ENCODE measurements around the gene SAMD3.
"Not testable (repeated sequence)": the region's sequence is repeated elsewhere in the genome, so short reads cannot be mapped to it uniquely, and the experiment has no call there.

Gene SAMD3

DNA sequence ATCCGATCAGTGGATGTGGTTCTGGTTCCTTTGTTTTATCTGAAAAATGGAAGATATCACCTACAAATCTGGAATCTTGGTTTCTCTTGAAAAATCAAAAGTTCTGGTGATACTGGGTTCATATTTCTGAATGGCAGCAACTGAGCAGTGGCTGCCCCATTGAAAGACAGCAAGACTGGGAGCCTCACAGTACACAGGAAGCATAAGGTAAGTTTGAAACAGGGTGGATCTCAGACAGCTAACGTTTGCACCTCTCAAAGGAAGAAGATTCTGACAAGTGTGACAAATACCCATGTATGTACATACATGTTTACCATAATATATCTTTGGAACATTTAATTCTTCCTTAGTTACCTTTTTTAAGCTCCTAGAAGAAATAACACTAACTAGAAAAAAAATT lies at the start of gene SAMD3:
Gene SAMD3, minus strand, starts transcription at position 177 of the 400 bp plus-strand sequence. CDS start 7,678 bp downstream, outside the sequence.
- in situ Hi-C loops (cut with HindIII; ENCODE audit: low pct_unique_long_range_greater_than_20kb, low sequenced_read_pairs) = no loop called here
- TF ChIP-seq JUND (IDR thresholded peaks at IDR 0.05; ENCODE audit: low read depth) = no peak
- no peak for DNase-seq (ENCODE audit: low read depth in 1 of 2, low spot score in 1 of 2)

DNA sequence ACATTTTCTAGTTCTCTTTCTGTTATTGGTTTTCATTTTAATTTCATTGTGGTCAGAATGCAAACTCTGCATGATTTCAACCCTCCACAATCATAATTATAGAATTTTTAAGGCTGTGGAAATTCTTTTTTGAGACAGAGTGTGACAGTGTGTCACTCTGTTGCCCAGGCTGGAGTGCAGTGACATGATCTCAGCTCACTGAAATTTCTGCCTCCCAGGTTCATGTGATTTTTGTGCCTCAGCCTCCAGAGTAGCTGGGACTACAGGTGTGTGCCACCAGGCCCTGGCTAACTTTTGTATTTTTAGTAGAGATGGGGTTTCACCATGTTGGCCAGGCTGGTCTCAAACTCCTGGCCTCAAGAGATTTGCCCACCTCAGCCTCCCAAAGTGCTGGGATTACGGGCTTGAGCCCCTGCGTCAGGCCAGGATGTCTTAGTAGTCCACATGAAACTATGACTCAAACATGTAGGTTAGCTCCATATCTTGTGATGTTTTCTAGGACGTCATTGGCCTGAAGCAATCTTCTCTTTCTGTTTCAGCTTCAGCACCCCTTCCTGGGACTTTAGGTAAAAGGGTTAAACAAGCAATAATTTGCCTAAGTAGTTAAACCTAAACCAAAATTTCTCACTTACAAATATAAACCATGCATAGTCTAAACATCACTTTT lies 47.4 kb upstream of the SAMD3 start:
- DNase-seq (ENCODE audit: low read depth in 1 of 2, low spot score in 1 of 2) = no peak
- no peak for TF ChIP-seq JUND (IDR thresholded peaks at IDR 0.05; ENCODE audit: low read depth)
- in situ Hi-C loops (cut with HindIII; ENCODE audit: low pct_unique_long_range_greater_than_20kb, low sequenced_read_pairs) = no loop called here

- in situ Hi-C loops (cut with HindIII; ENCODE audit: low pct_unique_long_range_greater_than_20kb, low sequenced_read_pairs); DNase-seq (ENCODE audit: low read depth in 1 of 2, low spot score in 1 of 2): not testable (repeated sequence)
These were observed 42.8 kb upstream of the SAMD3 start for GRCh38 chr6:130265553-130265952.

DNA sequence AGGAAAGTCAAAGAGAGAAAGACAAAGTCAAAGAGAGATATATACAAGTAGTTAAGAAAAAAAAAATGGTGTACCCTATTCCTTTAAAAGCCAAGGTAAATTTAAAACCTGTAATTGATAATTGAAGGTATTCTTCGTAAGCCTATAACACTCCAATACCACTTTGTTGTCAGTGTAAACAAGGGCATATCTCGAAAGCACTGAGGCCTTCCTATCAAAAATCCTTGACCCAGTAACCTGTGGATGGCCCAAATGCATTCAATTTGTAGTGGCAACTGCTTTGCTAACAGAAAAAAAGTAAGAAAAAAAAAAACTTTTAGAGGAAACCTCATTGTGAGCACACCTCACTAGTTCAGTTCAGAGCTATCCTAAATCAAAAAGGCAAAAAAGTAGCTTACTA lies 39.3 kb upstream of the SAMD3 start:
- DNase-seq (ENCODE audit: low read depth in 1 of 2, low spot score in 1 of 2) = no peak
- in situ Hi-C loops (cut with HindIII; ENCODE audit: low pct_unique_long_range_greater_than_20kb, low sequenced_read_pairs) = no loop called here
- TF ChIP-seq JUND (IDR thresholded peaks at IDR 0.05; ENCODE audit: low read depth) = no peak

GRCh38 chr6:130261558-130261957 lies 38.8 kb upstream of the SAMD3 start:
- in situ Hi-C loops (cut with HindIII; ENCODE audit: low pct_unique_long_range_greater_than_20kb, low sequenced_read_pairs); DNase-seq (ENCODE audit: low read depth in 1 of 2, low spot score in 1 of 2): not testable (repeated sequence)

DNA sequence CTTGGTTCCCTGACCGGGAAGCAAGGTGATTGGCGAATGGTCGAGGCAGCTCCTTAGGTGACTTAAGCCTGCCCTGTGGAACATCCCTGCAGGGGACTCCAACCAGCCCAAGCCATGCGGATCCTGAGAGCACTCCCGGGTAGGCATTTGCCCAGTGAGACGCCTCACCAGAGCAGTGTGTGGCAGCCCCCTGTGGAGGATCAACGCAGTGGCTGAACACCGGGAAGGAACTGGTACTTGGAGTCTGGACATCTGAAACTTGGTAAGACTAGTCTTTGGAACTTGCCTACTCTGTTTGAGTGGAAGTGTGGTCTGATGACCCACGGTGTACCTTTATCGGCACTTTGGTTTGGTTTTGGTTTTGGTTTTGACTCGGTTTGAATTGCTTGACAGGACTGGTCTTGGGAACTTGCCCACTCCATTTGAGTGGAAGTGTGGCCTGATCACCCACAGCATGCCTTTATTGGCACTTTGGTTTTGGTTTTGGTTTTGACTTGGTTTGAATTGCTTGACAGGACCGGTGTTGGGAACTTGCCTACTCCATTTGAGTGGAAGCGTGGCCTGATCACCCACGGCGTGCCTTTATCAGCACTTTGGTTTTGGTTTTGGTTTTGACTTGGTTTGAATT lies 38.0 kb upstream of the SAMD3 start:
- in situ Hi-C loops (cut with HindIII; ENCODE audit: low pct_unique_long_range_greater_than_20kb, low sequenced_read_pairs) = not testable (repeated sequence)

GRCh38 chr6:130260050-130260462 lies 37.3 kb upstream of the SAMD3 start:
- in situ Hi-C loops (cut with HindIII; ENCODE audit: low pct_unique_long_range_greater_than_20kb, low sequenced_read_pairs) = not testable (repeated sequence)

More for the DNA sequence above, 38.0 kb upstream of the SAMD3 start:
- DNase-seq (ENCODE audit: low read depth in 1 of 2, low spot score in 1 of 2) = not testable (repeated sequence)

DNA sequence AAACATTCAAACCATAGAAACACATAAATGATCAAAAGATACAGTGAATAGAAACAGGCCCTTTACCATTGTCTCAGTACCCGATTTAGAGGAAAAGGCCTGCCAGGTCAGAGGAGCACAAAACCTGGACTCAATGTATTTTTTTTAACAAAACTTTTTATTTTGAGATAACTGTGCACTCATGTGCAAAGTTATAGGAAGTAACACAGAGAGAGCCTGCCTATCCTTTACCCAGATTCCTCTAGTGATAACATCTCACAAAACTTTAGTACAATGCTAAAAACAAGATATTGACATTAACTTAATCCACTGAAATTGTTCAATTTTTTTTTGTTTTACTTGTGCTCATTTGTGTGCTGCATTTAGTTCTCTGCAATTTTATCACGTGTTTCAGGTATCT lies 36.8 kb upstream of the SAMD3 start:
- no peak for DNase-seq (ENCODE audit: low read depth in 1 of 2, low spot score in 1 of 2)
- TF ChIP-seq JUND (IDR thresholded peaks at IDR 0.05; ENCODE audit: low read depth) = no peak
- in situ Hi-C loops (cut with HindIII; ENCODE audit: low pct_unique_long_range_greater_than_20kb, low sequenced_read_pairs) = no loop called here

More at GRCh38 chr6:130260050-130260462, 37.3 kb upstream of the SAMD3 start:
- DNase-seq (ENCODE audit: low read depth in 1 of 2, low spot score in 1 of 2) = not testable (repeated sequence)

DNA sequence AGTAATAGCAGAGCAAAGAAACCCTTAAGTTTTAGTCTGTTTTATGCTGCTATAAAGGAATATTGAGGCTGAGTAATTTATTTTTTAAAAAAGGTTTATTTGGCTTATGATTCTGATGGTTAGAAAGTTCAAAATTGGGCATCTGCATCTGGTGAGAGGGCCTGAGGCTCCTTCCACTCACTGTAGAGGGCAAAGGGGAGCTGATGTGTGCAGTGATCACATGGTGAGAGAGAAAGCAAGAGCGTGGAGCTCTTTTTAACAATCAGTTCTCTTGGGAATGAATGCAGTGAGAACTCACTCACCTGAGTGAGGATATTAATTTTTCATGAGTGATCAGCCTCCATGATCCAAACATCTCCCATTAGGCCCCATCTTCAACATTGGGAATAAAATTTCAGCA lies 36.4 kb upstream of the SAMD3 start:
- in situ Hi-C loops (cut with HindIII; ENCODE audit: low pct_unique_long_range_greater_than_20kb, low sequenced_read_pairs) = no loop called here
- no peak for DNase-seq (ENCODE audit: low read depth in 1 of 2, low spot score in 1 of 2)
- no peak for TF ChIP-seq JUND (IDR thresholded peaks at IDR 0.05; ENCODE audit: low read depth)

GRCh38 chr6:130252527-130253237 lies 29.9 kb upstream of the SAMD3 start:
- no peak for DNase-seq (ENCODE audit: low read depth in 1 of 2, low spot score in 1 of 2)
- TF ChIP-seq JUND (IDR thresholded peaks at IDR 0.05; ENCODE audit: low read depth) = no peak
- in situ Hi-C loops (cut with HindIII; ENCODE audit: low pct_unique_long_range_greater_than_20kb, low sequenced_read_pairs) = no loop called here

DNA sequence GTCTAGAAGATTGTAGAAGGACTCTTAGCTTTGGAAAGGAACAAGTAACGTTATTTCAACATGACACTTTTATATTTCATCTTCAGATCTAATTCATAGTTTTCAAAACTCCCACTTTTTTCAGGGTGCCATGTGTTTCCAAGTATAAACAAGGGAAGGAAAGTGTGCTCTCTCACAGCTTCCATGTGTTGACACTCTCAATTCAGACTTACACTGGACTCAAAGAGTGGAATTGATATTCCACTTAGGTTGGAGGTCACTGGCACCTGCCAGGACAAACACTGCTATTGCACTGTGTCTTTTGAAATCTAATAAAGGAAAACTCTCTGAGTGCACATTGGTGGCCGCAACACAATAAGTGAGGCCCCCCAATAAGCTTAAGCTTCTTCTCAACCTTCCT lies 22.5 kb upstream of the SAMD3 start:
- in situ Hi-C loops (cut with HindIII; ENCODE audit: low pct_unique_long_range_greater_than_20kb, low sequenced_read_pairs) = no loop called here
- TF ChIP-seq JUND (IDR thresholded peaks at IDR 0.05; ENCODE audit: low read depth) = no peak
- DNase-seq (ENCODE audit: low read depth in 1 of 2, low spot score in 1 of 2) = no peak

GRCh38 chr6:130244728-130245127 lies 22.0 kb upstream of the SAMD3 start:
- TF ChIP-seq JUND (IDR thresholded peaks at IDR 0.05; ENCODE audit: low read depth) = no peak
- DNase-seq (ENCODE audit: low read depth in 1 of 2, low spot score in 1 of 2) = no peak
- in situ Hi-C loops (cut with HindIII; ENCODE audit: low pct_unique_long_range_greater_than_20kb, low sequenced_read_pairs) = no loop called here

DNA sequence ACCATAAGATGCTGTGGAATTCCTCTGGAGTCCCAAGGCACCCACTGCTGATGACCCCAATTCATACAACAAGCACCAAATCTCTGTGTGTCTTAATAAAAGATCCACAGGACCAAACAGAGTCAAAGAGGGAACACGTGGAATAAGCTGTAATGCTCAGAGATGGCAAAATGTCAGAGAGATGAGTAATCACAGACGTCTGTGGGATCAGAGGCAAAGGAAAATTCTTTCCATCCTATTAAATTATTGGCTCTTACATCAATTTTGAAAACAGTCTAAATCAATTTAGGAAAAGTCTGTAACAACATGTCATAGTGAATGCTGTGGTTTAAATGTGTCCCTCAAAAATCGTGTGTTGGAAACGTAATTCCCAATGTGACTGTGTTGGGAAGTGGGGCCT lies 17.5 kb upstream of the SAMD3 start:
- no peak for DNase-seq (ENCODE audit: low read depth in 1 of 2, low spot score in 1 of 2)
- no peak for TF ChIP-seq JUND (IDR thresholded peaks at IDR 0.05; ENCODE audit: low read depth)
- in situ Hi-C loops (cut with HindIII; ENCODE audit: low pct_unique_long_range_greater_than_20kb, low sequenced_read_pairs) = no loop called here

Data from T47D (cell line).